GM12872 (cell line): ENCODE results near the gene ARFGEF3.

Source experiments
- TF ChIP-seq, protein P1 (sequence below): IDR thresholded peaks from 3 replicates; pipeline ENCODE4 v1.5.1; 2011; ENCODE audit warnings: low read depth, mild to moderate bottlenecking, low read length, moderate library complexity; ENCODE audit not compliant: insufficient read depth

ARFGEF3 gene, protein sequence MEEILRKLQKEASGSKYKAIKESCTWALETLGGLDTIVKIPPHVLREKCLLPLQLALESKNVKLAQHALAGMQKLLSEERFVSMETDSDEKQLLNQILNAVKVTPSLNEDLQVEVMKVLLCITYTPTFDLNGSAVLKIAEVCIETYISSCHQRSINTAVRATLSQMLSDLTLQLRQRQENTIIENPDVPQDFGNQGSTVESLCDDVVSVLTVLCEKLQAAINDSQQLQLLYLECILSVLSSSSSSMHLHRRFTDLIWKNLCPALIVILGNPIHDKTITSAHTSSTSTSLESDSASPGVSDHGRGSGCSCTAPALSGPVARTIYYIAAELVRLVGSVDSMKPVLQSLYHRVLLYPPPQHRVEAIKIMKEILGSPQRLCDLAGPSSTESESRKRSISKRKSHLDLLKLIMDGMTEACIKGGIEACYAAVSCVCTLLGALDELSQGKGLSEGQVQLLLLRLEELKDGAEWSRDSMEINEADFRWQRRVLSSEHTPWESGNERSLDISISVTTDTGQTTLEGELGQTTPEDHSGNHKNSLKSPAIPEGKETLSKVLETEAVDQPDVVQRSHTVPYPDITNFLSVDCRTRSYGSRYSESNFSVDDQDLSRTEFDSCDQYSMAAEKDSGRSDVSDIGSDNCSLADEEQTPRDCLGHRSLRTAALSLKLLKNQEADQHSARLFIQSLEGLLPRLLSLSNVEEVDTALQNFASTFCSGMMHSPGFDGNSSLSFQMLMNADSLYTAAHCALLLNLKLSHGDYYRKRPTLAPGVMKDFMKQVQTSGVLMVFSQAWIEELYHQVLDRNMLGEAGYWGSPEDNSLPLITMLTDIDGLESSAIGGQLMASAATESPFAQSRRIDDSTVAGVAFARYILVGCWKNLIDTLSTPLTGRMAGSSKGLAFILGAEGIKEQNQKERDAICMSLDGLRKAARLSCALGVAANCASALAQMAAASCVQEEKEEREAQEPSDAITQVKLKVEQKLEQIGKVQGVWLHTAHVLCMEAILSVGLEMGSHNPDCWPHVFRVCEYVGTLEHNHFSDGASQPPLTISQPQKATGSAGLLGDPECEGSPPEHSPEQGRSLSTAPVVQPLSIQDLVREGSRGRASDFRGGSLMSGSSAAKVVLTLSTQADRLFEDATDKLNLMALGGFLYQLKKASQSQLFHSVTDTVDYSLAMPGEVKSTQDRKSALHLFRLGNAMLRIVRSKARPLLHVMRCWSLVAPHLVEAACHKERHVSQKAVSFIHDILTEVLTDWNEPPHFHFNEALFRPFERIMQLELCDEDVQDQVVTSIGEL (N-terminal part only)

DNA sequence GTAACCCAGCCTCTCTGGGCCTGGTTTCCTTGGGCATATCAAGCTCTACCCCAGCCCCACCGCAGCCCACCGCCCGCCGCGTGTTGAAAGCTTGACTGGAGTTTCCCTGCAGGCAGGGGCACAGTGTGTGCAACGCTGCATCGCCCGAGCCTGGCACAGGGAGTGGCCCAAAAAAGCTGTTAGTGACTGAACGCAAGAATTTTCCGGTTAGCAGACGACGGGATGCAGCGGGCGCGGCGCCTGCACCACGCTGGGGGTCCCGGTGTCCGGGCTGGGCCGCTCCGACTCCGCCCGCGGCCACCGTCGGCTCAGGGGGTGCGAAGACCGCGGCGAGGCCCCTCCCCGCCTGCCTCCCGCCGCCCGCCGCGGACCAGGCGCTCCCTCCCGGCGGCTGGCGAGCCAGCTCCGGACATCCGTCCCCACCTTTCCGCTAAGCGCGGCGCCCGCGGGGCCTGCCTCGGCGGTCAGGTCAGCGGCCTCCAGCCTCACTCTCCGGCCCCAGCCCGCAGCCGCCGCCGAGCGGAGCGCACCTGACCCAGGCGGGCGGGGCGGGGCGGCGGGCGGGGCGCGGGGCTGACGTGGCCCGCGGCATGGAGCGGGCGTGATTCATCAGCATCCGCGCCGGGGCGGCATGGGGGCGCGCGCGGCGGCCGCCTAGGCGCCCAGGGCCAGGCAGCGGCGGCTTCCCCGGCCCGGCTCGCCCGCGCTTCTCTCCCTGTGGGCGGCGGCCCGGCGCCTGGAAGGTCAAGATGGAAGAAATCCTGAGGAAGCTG is at the start of gene ARFGEF3:
Gene ARFGEF3 (plus strand): TSS at position 602 of the 773 bp plus-strand sequence. CDS start 148 bp downstream, at position 750.
- TF ChIP-seq, protein P1, sequence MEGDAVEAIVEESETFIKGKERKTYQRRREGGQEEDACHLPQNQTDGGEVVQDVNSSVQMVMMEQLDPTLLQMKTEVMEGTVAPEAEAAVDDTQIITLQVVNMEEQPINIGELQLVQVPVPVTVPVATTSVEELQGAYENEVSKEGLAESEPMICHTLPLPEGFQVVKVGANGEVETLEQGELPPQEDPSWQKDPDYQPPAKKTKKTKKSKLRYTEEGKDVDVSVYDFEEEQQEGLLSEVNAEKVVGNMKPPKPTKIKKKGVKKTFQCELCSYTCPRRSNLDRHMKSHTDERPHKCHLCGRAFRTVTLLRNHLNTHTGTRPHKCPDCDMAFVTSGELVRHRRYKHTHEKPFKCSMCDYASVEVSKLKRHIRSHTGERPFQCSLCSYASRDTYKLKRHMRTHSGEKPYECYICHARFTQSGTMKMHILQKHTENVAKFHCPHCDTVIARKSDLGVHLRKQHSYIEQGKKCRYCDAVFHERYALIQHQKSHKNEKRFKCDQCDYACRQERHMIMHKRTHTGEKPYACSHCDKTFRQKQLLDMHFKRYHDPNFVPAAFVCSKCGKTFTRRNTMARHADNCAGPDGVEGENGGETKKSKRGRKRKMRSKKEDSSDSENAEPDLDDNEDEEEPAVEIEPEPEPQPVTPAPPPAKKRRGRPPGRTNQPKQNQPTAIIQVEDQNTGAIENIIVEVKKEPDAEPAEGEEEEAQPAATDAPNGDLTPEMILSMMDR: no peak

DNA sequence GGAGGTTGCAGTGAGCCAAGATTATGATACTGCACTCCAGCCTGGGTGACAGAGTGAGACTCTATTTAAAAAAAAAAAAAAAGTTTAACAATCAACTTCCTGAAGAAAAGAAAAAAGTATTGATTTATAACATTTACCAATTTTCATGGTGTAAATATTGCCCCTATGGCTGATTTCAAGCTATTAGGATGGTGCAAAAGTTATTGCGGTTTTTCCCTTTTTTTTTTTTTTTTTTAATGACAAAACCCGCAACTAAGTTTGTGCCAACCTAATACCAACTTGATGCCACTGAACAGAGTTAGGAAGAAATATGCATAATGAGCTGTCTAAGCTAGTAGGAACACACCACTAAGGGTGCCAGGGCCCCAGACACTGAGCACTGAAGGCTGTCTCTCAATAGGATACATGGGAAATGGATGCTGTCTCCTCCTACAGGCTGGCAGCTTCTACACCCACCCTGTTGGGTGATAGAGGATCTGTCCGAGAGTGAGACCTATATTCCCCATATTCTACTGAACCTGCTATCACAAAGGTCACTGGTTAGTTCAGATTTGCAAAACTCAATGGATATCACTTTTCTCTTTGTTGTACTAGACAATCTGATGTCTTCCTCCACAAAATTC is 48.0 kb upstream of the ARFGEF3 start:
- TF ChIP-seq, protein P1: no peak

DNA sequence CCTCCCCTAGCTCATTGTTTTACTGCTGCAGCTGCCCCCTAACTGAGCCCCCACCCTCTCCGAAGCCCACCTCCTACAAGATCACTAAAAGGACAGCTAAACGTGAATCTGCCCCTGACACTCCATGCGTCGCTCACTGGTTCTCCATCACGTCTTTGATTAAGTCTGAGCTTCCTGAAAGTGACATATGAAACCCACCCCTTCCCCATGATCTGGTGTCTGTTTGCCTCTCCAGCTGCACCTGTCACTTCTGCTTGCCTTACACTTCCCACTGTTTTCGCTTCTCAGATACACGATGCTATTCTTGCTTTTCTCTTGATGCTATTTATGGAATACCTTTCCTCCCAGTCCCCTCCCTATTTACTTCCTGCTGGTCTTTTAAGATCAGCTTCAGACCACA is 46.5 kb upstream of the ARFGEF3 start:
- TF ChIP-seq, protein P1: no peak

DNA sequence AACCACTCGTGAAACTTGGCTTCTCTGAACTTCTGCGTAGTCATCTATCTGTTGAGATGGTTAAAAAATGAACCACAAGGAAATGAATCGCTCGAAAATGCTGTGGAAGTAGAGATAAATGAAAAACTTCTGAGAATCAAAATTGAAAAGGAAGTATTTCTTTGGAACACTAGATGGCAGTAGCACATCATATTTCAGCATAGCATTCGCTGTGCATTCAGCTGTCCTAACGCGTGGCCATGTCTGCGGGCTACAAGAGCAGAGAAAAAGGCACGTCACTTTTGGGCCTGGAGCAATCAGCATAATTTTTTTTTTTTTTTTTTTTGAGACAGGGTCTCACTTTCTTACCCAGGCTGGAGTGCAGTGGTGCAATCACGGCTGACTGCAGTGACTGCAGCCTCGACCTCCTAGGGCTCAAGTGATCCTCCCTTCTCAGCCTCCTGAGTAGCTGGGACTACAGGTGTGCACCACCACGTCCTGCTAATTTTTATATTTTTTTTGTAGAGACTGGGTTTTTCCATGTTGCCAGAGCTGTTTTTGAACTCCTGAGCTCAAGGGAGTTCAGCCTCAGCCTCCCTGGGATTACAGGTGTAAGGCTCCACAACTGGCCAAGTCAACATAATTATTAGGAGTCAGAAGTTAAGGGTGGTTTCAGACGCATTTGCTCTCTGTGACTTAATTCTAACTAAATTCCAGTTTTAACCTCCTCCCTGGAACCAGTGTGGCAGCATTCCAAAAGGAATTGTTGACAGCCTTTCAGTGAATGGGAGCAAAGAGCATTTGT is 45.7 kb upstream of the ARFGEF3 start:
- TF ChIP-seq, protein P1: peak; percentile 60

DNA sequence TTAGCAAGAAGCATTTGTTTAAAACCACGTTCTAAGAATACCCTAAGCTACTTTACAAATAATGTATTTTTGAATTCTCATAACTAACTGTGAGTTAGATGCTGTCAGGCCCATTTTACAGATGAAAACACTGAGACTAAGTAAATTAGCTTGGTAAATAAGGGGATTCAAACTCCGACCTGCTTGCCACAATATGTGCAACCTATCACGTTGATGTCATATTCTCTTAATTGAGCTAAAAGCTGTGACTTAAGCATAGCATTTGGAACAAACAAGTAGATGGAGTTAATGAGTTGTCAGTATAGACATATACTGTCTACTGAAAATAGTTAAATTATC is 45.1 kb upstream of the ARFGEF3 start:
- TF ChIP-seq, protein P1: no peak

DNA sequence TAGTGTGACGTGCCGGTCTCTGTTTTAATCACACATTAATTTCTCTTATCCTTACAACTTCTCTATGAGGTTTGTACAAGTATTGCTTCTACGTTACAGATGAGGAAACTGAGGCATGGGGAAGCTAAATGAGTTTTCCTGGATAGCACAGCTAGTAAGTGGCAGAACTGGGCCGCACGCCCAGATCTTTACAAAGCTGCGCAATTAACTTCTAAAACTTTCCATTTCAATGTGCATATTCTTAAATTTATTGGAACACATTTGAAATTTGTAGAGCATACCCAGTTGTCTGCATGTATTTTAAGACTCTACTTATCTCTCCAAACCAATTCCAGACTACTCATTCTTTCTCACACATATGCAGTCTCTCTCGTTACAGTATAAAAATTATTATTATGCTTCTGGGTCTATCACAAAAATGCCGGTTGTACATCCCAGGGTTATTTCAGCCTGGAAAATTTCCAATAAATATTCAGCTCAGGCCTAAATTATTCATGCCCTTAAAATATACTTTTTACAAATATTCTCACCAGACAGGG is 44.3 kb upstream of the ARFGEF3 start:
- TF ChIP-seq, protein P1: no peak
